ENCODE data around the gene MAP4K3.

DNA sequence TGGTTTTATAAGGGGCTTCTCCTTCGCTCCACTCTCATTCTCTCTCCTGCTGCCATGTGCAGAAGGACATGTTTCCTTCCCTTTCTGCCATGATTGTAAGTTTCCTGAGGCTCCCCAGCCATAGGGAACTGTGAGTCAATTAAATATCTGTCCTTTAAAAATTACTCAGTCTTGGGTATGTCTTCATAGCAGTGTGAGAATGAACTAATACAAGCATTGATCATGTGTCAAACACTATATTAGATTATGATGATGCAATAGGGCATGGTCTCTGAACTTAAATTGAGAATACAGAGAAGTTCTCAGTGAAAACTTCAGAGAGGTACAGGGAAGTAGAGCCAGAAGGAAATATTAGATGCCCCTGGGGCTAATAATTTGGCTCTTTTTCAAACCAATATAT lies 5.9 kb upstream of the MAP4K3 start:
- TF ChIP-seq, protein P1, sequence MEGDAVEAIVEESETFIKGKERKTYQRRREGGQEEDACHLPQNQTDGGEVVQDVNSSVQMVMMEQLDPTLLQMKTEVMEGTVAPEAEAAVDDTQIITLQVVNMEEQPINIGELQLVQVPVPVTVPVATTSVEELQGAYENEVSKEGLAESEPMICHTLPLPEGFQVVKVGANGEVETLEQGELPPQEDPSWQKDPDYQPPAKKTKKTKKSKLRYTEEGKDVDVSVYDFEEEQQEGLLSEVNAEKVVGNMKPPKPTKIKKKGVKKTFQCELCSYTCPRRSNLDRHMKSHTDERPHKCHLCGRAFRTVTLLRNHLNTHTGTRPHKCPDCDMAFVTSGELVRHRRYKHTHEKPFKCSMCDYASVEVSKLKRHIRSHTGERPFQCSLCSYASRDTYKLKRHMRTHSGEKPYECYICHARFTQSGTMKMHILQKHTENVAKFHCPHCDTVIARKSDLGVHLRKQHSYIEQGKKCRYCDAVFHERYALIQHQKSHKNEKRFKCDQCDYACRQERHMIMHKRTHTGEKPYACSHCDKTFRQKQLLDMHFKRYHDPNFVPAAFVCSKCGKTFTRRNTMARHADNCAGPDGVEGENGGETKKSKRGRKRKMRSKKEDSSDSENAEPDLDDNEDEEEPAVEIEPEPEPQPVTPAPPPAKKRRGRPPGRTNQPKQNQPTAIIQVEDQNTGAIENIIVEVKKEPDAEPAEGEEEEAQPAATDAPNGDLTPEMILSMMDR (IDR thresholded peaks at IDR 0.05) = no peak
- TF ChIP-seq POLR2A (IDR thresholded peaks at IDR 0.05) (no peak), POLR2AphosphoS5 (IDR thresholded peaks at IDR 0.05; ENCODE audit: insufficient read depth in 1 of 2, low read depth in 1 of 2) (no peak)

Data from vagina (tissue), 2 donors.